Effector CD4-positive, alpha-beta T cell (primary cell): Measurements from ENCODE around the gene HS3ST5.
"Not testable (repeated sequence)": the region's sequence is repeated elsewhere in the genome, so short reads cannot be mapped to it uniquely, and the experiment has no call there.

ENCODE experiments used
- DNase-seq: peaks from one replicate; pipeline ENCODE4 v3.0.0-alpha.2; 2020

Gene HS3ST5

GRCh38 chr6:114084327-114084890, 258.4 kb downstream of the HS3ST5 start:
- DNase-seq, result no peak

- no peak for DNase-seq
These were observed 259.6 kb downstream of the HS3ST5 start for GRCh38 chr6:114083251-114083650.

- DNase-seq, result no peak
These were observed 261.1 kb downstream of the HS3ST5 start for GRCh38 chr6:114081730-114082129.

GRCh38 chr6:114080891-114081510, 261.8 kb downstream of the HS3ST5 start:
- DNase-seq, result no peak

- DNase-seq, result not testable (repeated sequence)
These were observed 262.4 kb downstream of the HS3ST5 start for GRCh38 chr6:114080410-114080809.

GRCh38 chr6:114075777-114076176, 267.0 kb downstream of the HS3ST5 start:
- no peak for DNase-seq

- no peak for DNase-seq
These were observed 267.5 kb downstream of the HS3ST5 start for GRCh38 chr6:114075300-114075699.

GRCh38 chr6:114068771-114069170, 274.1 kb downstream of the HS3ST5 start:
- no peak for DNase-seq

- DNase-seq, result no peak
These were observed 274.7 kb downstream of the HS3ST5 start for GRCh38 chr6:114068116-114068515.

GRCh38 chr6:114064862-114065261, 278.0 kb downstream of the HS3ST5 start:
- no peak for DNase-seq

GRCh38 chr6:114063956-114064355, 278.9 kb downstream of the HS3ST5 start:
- no peak for DNase-seq

- DNase-seq, result no peak
These were observed 280.6 kb downstream of the HS3ST5 start for GRCh38 chr6:114062199-114062598.

- DNase-seq, result no peak
These were observed 281.1 kb downstream of the HS3ST5 start for GRCh38 chr6:114061741-114062140.

- DNase-seq, result no peak
These were observed 281.7 kb downstream of the HS3ST5 start for GRCh38 chr6:114061116-114061515.

- DNase-seq, result no peak
These were observed 284.4 kb downstream of the HS3ST5 start for GRCh38 chr6:114058435-114058834.

GRCh38 chr6:114055763-114056162, 287.1 kb downstream of the HS3ST5 start:
- DNase-seq, result no peak

- DNase-seq, result no peak
These were observed 287.5 kb downstream of the HS3ST5 start for GRCh38 chr6:114055349-114055748.

- DNase-seq, result no peak
These were observed 289.0 kb downstream of the HS3ST5 start for GRCh38 chr6:114053791-114054190.

- no peak for DNase-seq
These were observed 290.7 kb downstream of the HS3ST5 start for GRCh38 chr6:114052141-114052540.

GRCh38 chr6:114051031-114051430, 291.8 kb downstream of the HS3ST5 start:
- no peak for DNase-seq

GRCh38 chr6:114049367-114049966, 293.4 kb downstream of the HS3ST5 start:
- DNase-seq, result no peak

GRCh38 chr6:114044566-114044965, 298.3 kb downstream of the HS3ST5 start:
- not testable (repeated sequence) for DNase-seq

- no peak for DNase-seq
These were observed 300.4 kb downstream of the HS3ST5 start for GRCh38 chr6:114042267-114043016.

GRCh38 chr6:114040871-114041270, 302.0 kb downstream of the HS3ST5 start:
- DNase-seq, result no peak
